RWPE2 (cell line): ENCODE data around the gene OR52B4.

Experiments used
- ATAC-seq: fragments of 200-7000 bp; cut with Tn5 transposase; 3 replicates; pipeline ENCODE4 v1.9.1; 2021; ENCODE audit warnings: low read depth
- DNase-seq: peaks from one replicate; pipeline ENCODE4 v3.0.0-alpha.2; 2020; ENCODE audit warnings: low spot score
- H3K27ac ChIP-seq: fragments of 450-650 bp; 2 replicates; pipeline ENCODE4 v1.5.1; 2017; ENCODE audit warnings: mild to moderate bottlenecking; ENCODE audit not compliant: poor library complexity, severe bottlenecking
- H3K27me3 ChIP-seq: fragments of 250-450 bp; sonication (Bioruptor Pico); 2 replicates; pipeline ENCODE4 v1.5.1; 2021; ENCODE audit warnings: mild to moderate bottlenecking, moderate library complexity; ENCODE audit not compliant: insufficient read depth, poor library complexity, severe bottlenecking
- H3K36me3 ChIP-seq: fragments of 250-450 bp; sonication (Bioruptor Pico); 2 replicates; pipeline ENCODE4 v1.5.1; 2020; ENCODE audit warnings: low read depth, mild to moderate bottlenecking, moderate library complexity
- H3K4me1 ChIP-seq: fragments of 250-450 bp; sonication (Bioruptor Pico); 2 replicates; pipeline ENCODE4 v1.5.1; 2021; ENCODE audit warnings: mild to moderate bottlenecking, moderate library complexity; ENCODE audit not compliant: insufficient read depth, poor library complexity, severe bottlenecking
- H3K4me3 ChIP-seq: fragments of 250-450 bp; sonication (Bioruptor Pico); 2 replicates; pipeline ENCODE4 v1.5.1; 2021; ENCODE audit warnings: mild to moderate bottlenecking, moderate library complexity; ENCODE audit not compliant: severe bottlenecking
- H3K9me3 ChIP-seq: fragments of 250-450 bp; sonication (Bioruptor Pico); 2 replicates; pipeline ENCODE4 v1.5.1; 2021; ENCODE audit warnings: mild to moderate bottlenecking, moderate library complexity; ENCODE audit not compliant: severe bottlenecking
- TF ChIP-seq, protein P1 (sequence below): fragments of 450-650 bp; IDR thresholded peaks from one replicate; pipeline ENCODE4 v1.5.1; 2017; ENCODE audit warnings: mild to moderate bottlenecking, moderate library complexity; ENCODE audit not compliant: poor library complexity, severe bottlenecking

OR52B4 gene

DNA sequence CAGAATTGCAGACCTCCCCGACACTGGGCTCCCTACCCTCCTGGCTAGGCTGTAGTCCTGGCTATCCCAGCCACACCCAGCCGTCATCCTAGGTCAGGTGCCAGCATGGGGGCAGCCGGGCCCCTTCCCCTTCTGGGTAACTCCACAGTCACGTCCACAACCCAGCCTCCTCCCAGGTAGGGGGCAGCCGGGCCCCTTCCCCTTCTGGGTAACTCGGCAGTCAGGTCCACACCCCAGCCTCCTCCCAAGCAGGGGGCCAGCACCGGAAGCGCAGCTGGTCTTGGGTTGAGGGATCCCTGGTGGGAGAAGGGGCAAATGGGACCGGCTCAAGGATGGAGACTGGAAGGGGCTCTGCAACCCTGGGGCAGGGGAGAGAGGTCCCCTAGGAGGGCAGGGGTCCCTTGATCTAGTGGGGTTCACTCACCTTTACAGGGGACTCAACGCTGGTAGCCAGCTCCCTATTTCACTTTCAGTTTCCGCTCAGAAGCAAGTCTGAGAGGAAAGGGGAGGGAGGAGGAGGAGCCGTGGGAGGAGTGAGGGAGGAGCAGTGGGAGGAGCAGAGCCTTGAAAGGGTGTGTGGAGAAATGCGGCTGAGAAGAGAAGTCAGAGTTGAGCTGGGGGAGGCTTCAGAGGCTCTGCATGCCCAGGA lies 25.1 kb upstream of the OR52B4 start, which contains the start of gene TRIM21:
Gene TRIM21, minus strand, starts transcription at position 494 of the 649 bp plus-strand sequence. CDS start 3,293 bp downstream, outside the sequence.
- H3K27me3 ChIP-seq, result no peaks in the 10 kb centered on the region
- H3K36me3 ChIP-seq, result peaks cover 27% of the 10 kb centered on the region
- H3K9me3 ChIP-seq, result no peaks in the 10 kb centered on the region
- DNase-seq, result peak; percentile 75
- peak; percentile 100 for ATAC-seq
- H3K4me1 ChIP-seq, result peaks cover 6% of the 10 kb centered on the region
- peak within 1 kb of the TSS; percentile 69 for H3K4me3 ChIP-seq
- TF ChIP-seq, protein P1, sequence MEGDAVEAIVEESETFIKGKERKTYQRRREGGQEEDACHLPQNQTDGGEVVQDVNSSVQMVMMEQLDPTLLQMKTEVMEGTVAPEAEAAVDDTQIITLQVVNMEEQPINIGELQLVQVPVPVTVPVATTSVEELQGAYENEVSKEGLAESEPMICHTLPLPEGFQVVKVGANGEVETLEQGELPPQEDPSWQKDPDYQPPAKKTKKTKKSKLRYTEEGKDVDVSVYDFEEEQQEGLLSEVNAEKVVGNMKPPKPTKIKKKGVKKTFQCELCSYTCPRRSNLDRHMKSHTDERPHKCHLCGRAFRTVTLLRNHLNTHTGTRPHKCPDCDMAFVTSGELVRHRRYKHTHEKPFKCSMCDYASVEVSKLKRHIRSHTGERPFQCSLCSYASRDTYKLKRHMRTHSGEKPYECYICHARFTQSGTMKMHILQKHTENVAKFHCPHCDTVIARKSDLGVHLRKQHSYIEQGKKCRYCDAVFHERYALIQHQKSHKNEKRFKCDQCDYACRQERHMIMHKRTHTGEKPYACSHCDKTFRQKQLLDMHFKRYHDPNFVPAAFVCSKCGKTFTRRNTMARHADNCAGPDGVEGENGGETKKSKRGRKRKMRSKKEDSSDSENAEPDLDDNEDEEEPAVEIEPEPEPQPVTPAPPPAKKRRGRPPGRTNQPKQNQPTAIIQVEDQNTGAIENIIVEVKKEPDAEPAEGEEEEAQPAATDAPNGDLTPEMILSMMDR, result no peak
- H3K27ac ChIP-seq, result no peak within 1 kb of the TSS

DNA sequence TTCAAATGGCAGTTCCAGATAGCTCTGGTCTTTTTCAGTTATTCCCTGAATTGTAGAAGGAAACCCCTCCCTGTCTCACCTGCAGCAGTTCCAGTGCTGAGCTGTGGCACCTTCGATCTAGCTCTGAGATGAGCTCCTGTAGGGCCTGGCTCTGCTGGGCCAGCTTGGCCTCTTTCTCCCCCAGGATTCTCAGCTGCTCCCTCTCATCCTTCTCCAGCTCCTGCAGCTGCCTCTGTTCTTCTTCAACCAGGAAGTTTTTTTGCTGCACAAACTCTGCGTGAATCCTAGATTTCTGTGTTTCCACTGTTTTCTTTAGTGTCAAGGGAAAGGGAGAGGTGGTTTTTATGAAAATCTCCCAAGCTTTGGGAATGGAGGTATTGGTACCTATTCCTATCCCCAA lies 20.0 kb upstream of the OR52B4 start:
- H3K9me3 ChIP-seq, result no peaks in the 10 kb centered on the region
- DNase-seq (no peak), ATAC-seq (no peak)
- TF ChIP-seq, protein P1, result no peak
- no peak overlapping the region for H3K4me3 ChIP-seq
- H3K36me3 ChIP-seq, result peaks cover 46% of the 10 kb centered on the region
- H3K27ac ChIP-seq, result no peak overlapping the region
- H3K27me3 ChIP-seq, result no peaks in the 10 kb centered on the region
- peaks cover 6% of the 10 kb centered on the region for H3K4me1 ChIP-seq

DNA sequence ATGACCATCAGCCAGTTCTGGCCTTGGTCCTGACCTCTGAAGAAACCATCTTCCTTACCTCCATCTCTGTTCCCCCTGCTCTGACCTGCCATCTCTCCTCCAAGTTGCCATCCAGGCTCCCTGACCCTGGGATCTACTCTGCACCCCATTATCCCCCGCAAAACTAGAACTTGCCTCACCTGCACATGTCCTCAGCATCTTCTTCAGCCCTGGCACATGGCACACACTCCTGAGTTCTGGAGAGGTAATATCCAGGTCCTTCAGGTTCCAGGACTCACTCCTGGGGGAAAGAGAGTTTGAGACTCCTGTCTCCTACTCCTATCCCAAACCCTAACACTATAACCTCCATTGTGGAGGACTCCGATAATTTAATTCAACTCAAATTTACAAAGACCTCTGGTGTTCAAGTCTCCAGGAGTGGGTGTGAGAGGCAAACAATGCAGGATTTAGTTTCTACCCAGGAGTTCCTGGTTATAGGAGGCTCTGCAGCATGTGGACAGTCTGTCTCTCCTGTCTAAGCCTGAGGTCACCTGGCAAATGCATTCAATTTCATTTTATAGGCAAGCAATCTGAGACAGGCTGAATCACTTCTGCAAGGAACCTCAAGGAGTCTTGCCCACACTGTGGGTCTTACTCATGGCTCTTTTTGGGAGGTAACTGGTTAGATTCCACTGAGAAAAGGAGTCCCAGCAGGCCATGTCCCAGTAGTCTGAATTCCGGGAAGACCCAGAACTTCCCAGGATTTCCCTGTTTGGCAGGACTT lies 18.0 kb upstream of the OR52B4 start:
- Histone ChIP-seq H3K4me1 (no peaks in the 10 kb centered on the region), H3K27ac (no peak overlapping the region), H3K27me3 (no peaks in the 10 kb centered on the region), H3K4me3 (no peak overlapping the region), H3K9me3 (no peaks in the 10 kb centered on the region), H3K36me3 (peaks cover 38% of the 10 kb centered on the region)
- ATAC-seq (no peak), DNase-seq (no peak)
- TF ChIP-seq, protein P1, result no peak

DNA sequence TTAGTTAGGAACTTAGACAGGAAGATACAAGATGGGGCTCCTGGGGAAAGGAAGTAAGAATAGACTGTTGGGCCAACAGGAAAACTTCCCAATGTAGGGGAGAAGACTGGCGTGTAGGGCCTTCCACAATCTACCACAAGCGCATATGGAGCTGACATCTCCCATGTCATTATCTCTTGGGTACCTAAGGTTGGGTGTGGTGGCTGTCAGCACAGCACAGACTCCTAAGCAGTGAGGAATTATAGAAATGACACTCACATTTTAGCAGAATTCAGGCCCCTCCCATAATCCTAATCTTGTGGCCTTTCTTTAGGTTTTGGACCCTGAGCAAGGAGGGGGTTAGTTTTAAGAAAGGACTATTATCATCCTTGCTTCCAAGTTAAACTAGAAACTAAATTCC lies 13.7 kb upstream of the OR52B4 start:
- no peak for ATAC-seq
- no peak for DNase-seq
- peaks cover 4% of the 10 kb centered on the region; the same call in 1 of the 2 replicates for H3K36me3 ChIP-seq
- no peak overlapping the region for H3K4me3 ChIP-seq
- no peak overlapping the region for H3K27ac ChIP-seq
- no peaks in the 10 kb centered on the region for H3K9me3 ChIP-seq
- no peaks in the 10 kb centered on the region for H3K27me3 ChIP-seq
- TF ChIP-seq, protein P1, result no peak
- H3K4me1 ChIP-seq, result no peaks in the 10 kb centered on the region
